Suprapubic skin (tissue), 4 donors: ENCODE data around the gene USP48. TPM values are rescaled to one million over a fixed set of nuclear protein-coding genes. Genes with fewer than 3 reads are reported as not detected.

Experiments used
- DNase-seq, 2 donors: peaks; one replicate each; pipeline ENCODE4 v3.0.0-alpha.2; 2019; ENCODE audit warnings: low spot score in 2 of 2
- H3K27ac ChIP-seq: fragments of 200-600 bp; sonication (generic); one replicate; pipeline ENCODE4 v1.5.1; 2019
- H3K27me3 ChIP-seq: fragments of 200-600 bp; sonication (generic); one replicate; pipeline ENCODE4 v1.5.1; 2019
- H3K36me3 ChIP-seq: fragments of 200-600 bp; sonication (generic); one replicate; pipeline ENCODE4 v1.5.1; 2019
- H3K4me1 ChIP-seq: fragments of 200-600 bp; sonication (generic); one replicate; pipeline ENCODE4 v1.5.1; 2019
- H3K4me3 ChIP-seq: fragments of 200-600 bp; sonication (generic); one replicate; pipeline ENCODE4 v1.5.1; 2019; ENCODE audit warnings: mild to moderate bottlenecking
- H3K9me3 ChIP-seq: fragments of 200-600 bp; sonication (generic); one replicate; pipeline ENCODE4 v1.5.1; 2019
- EP300 ChIP-seq: sonication (generic); formaldehyde crosslinking; IDR thresholded peaks from one replicate; pipeline ENCODE4 v1.6.1; 2017; ENCODE audit warnings: antibody characterized with exemption
- POLR2A ChIP-seq, 2 donors: fragments of 450-650 bp; IDR thresholded peaks; one replicate each; pipeline ENCODE4 v1.6.1; 2017; ENCODE audit warnings: antibody characterized with exemption in 2 of 2, mild to moderate bottlenecking in 2 of 2, moderate library complexity in 2 of 2
- POLR2AphosphoS5 ChIP-seq, 3 donors: sonication (generic); formaldehyde crosslinking; IDR thresholded peaks; one replicate each; pipeline ENCODE4 v1.6.1; 2017; ENCODE audit warnings: antibody characterized with exemption in 3 of 3
- WGBS: methylation state at CpG from one replicate; pipeline ENCODE4 v1.1.5; 2018; 5-methylcytosine and 5-hydroxymethylcytosine counted together
- total RNA-seq, 4 donors: library from RNA; depleted of rRNA; stranded (reverse); fragments of >200 nt; gene quantifications; one replicate each; pipeline ENCODE4 v1.1.0, GENCODE V29; 2016
- TF ChIP-seq, protein P1 (sequence below), 2 donors: fragments of 200-600 bp in 1 of 2; fragments of 450-650 bp in 1 of 2; sonication (generic) in 1 of 2; IDR thresholded peaks; one replicate each; pipeline ENCODE4 v1.5.1; 2016 to 2019; ENCODE audit warnings: antibody characterized with exemption in 2 of 2, mild to moderate bottlenecking in 1 of 2, moderate library complexity in 1 of 2

Gene USP48
- total RNA-seq, 4 donors from 2014 or later: 27.7 to 151 (median 46.0) TPM

DNA sequence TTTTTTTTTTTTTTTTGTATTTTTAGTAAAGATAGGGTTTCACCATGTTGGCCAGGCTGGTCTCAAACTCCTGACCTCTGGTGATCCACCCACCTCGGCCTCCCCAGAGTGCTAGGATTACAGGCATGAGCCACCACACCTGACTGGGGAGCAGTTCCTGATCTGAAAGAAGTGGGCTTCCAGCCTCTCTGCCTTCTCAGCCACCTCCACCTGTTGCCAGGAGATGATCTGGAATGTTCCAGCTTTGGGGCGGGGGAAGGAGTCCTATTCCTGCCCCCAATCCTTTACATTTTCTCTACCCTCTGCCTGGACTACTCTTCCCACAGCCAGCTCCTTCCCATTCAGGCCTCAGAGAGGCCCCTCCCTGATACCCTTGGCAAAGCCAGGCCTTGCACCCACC is 141.9 kb downstream of the USP48 start:
- no peak overlapping the region for H3K27ac ChIP-seq
- no peak for TF ChIP-seq EP300
- no peak for TF ChIP-seq POLR2A (IDR thresholded peaks at IDR 0.05)
- TF ChIP-seq, protein P1, sequence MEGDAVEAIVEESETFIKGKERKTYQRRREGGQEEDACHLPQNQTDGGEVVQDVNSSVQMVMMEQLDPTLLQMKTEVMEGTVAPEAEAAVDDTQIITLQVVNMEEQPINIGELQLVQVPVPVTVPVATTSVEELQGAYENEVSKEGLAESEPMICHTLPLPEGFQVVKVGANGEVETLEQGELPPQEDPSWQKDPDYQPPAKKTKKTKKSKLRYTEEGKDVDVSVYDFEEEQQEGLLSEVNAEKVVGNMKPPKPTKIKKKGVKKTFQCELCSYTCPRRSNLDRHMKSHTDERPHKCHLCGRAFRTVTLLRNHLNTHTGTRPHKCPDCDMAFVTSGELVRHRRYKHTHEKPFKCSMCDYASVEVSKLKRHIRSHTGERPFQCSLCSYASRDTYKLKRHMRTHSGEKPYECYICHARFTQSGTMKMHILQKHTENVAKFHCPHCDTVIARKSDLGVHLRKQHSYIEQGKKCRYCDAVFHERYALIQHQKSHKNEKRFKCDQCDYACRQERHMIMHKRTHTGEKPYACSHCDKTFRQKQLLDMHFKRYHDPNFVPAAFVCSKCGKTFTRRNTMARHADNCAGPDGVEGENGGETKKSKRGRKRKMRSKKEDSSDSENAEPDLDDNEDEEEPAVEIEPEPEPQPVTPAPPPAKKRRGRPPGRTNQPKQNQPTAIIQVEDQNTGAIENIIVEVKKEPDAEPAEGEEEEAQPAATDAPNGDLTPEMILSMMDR (IDR thresholded peaks at IDR 0.05): no peak
- no peak for TF ChIP-seq POLR2AphosphoS5 (IDR thresholded peaks at IDR 0.05)
- H3K36me3 ChIP-seq: no peaks in the 10 kb centered on the region
- H3K27me3 ChIP-seq: peaks cover 12% of the 10 kb centered on the region
- DNase-seq: no peak
- peaks cover 19% of the 10 kb centered on the region for H3K4me1 ChIP-seq
- no peaks in the 10 kb centered on the region for H3K9me3 ChIP-seq
- no peak overlapping the region for H3K4me3 ChIP-seq
- 82% methylated on average over 2 of the region's 2 CpGs for WGBS

DNA sequence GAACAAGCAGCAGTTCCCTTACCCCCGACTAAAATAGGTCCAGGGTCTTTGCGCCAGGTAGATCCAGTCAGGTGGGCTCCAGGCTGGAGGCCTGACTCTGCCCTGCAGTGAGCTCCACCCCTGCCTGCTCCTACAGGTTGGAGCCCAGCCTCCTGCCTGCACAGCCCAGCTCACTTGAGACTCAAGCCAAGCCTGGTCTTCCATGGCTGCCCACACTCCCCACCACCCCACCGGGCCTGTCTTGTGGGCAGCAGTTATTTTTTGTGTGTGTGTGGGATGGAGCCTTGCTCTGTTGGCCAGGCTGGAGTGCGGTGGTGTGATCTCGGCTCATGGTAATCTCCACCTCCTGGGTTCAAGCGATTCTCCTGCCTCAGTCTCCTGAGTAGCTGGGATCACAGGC is 142.3 kb downstream of the USP48 start:
- 90% methylated on average over 6 of the region's 6 CpGs for WGBS
- peaks cover 16% of the 10 kb centered on the region for H3K27me3 ChIP-seq
- H3K36me3 ChIP-seq: no peaks in the 10 kb centered on the region
- no peak overlapping the region for H3K4me3 ChIP-seq
- H3K4me1 ChIP-seq: peaks cover 19% of the 10 kb centered on the region
- DNase-seq: no peak
- H3K27ac ChIP-seq: no peak overlapping the region
- TF ChIP-seq POLR2A (IDR thresholded peaks at IDR 0.05) (no peak), EP300 (no peak), POLR2AphosphoS5 (IDR thresholded peaks at IDR 0.05) (no peak)
- TF ChIP-seq, protein P1 (IDR thresholded peaks at IDR 0.05): no peak
- H3K9me3 ChIP-seq: no peaks in the 10 kb centered on the region

DNA sequence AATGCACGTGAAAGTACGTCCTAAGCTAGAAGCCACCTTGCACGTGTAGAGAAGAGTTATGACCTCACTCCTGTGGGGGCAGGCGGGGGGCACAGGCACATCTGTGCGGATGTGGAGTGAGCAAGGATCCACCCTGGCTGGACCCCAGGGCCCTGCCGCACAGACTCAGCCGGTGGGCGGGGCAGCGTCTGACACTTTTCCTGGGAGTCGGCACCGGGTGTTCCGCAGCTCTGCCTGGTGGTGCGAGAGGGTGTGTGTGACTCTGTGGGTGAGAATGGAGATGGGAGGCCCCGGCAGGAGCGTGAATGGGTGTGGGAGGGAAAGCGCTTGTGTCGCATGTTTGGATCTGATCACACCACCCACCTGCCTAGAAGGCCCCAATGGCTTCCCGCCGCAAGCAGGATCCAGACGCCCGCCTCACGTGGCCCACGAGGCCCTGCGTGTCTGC is 143.3 kb downstream of the USP48 start:
- 30% methylated on average over 13 of the region's 24 CpGs for WGBS
- Histone ChIP-seq H3K9me3 (no peaks in the 10 kb centered on the region), H3K27me3 (peaks cover 20% of the 10 kb centered on the region), H3K4me3 (no peak overlapping the region), H3K27ac (no peak overlapping the region), H3K4me1 (peaks cover 19% of the 10 kb centered on the region), H3K36me3 (no peaks in the 10 kb centered on the region)
- no peak for TF ChIP-seq POLR2AphosphoS5 (IDR thresholded peaks at IDR 0.05)
- DNase-seq: no peak

DNA sequence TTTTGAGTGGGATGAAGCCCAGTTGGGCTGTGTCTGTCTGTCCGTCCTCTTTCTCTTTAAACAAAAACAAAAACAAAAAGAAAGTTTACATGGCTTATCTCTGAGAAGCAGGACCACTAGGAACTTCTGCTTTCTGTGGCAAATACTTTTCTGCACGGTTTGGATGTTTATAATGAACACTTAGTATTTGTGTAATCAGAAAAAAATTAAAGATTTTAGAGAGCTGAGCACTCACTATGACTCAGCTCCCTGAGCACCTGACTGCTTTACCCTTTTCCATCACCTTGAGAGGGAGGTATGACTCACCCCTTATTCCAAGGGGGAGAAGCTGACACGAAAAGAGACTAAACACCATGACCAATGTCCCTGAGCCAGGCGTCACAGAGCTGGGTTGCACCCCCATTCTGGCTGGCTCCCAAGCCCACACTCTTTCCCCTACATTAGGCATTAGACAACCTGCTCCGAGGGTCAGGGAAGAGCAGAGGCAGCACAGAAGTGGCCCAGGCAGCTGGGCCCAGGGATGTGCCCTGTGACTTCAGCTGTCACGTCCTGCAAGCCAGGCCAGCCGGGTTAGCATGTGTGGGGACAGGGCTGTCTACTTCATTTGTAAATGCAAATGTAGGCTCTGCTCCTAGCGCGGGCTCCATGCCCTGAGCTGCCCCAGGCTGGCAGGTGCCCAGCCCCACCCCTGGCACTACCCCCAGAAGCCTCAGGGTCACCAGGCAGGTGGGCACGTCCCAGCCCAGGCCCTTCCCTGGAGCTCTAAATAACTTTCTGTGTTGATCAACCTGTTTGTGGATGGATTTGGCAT is 144.2 kb downstream of the USP48 start:
- peak overlapping the region; percentile 65 for H3K27ac ChIP-seq
- H3K4me1 ChIP-seq: peaks cover 19% of the 10 kb centered on the region
- TF ChIP-seq, protein P1 (IDR thresholded peaks at IDR 0.05): no peak
- no peak for TF ChIP-seq EP300
- no peak for TF ChIP-seq POLR2AphosphoS5 (IDR thresholded peaks at IDR 0.05)
- TF ChIP-seq POLR2A (IDR thresholded peaks at IDR 0.05): no peak
- H3K36me3 ChIP-seq: no peaks in the 10 kb centered on the region
- no peak for DNase-seq
- H3K9me3 ChIP-seq: no peaks in the 10 kb centered on the region
- peaks cover 23% of the 10 kb centered on the region for H3K27me3 ChIP-seq
- WGBS: 30% methylated on average over 5 of the region's 10 CpGs
- no peak overlapping the region for H3K4me3 ChIP-seq

DNA sequence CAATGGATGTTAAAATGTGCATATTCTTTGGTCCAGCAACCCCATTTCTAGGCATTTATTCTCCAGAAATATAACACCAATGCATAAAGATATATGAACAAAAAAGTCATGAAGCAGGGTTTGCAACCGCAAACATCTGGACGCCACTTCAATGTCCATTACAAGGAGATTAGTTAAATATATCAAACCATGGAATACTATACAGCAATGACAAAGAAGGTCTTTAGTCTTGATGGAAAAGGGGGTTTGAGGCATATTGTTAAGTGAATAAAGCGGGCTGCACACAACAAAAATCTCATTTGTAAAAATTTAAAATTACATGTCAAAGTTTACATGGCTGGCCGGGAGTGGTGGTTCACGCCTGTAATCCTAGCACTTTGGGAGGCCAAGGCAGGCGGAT is 145.4 kb downstream of the USP48 start:
- H3K4me1 ChIP-seq: peaks cover 19% of the 10 kb centered on the region
- no peak for DNase-seq
- no peaks in the 10 kb centered on the region for H3K36me3 ChIP-seq
- no peaks in the 10 kb centered on the region for H3K9me3 ChIP-seq
- TF ChIP-seq POLR2AphosphoS5 (IDR thresholded peaks at IDR 0.05): no peak
- TF ChIP-seq EP300: no peak
- TF ChIP-seq, protein P1 (IDR thresholded peaks at IDR 0.05): no peak
- TF ChIP-seq POLR2A (IDR thresholded peaks at IDR 0.05): no peak
- H3K4me3 ChIP-seq: no peak overlapping the region
- 97% methylated on average over 6 of the region's 6 CpGs for WGBS
- H3K27me3 ChIP-seq: peaks cover 23% of the 10 kb centered on the region
- H3K27ac ChIP-seq: no peak overlapping the region
